HEK293 (cell line): ENCODE results near the gene CCDC150.

Experiments used
- CTCF ChIP-seq: fragments of 450-650 bp; formaldehyde crosslinking; IDR thresholded peaks from 2 replicates; pipeline ENCODE4 v1.5.1; 2016; ENCODE audit warnings: missing biosample characterization, missing genetic modification characterization
- HOXA7 ChIP-seq: sonication (generic); formaldehyde crosslinking; IDR thresholded peaks from 2 replicates; pipeline ENCODE4 v1.8.1; 2022; ENCODE audit warnings: missing genetic modification reagents, borderline replicate concordance
- KLF16 ChIP-seq: fragments of 450-650 bp; formaldehyde crosslinking; IDR thresholded peaks from 2 replicates; pipeline ENCODE4 v1.5.1; 2017; ENCODE audit warnings: missing biosample characterization, missing genetic modification characterization
- PATZ1 ChIP-seq: fragments of 450-650 bp; formaldehyde crosslinking; IDR thresholded peaks from 2 replicates; pipeline ENCODE4 v1.5.1; 2016; ENCODE audit warnings: missing biosample characterization, missing genetic modification characterization
- TCF7L2 ChIP-seq: IDR thresholded peaks from 2 replicates; pipeline ENCODE4 v1.6.1; 2011; ENCODE audit warnings: low read depth, mild to moderate bottlenecking, inconsistent platforms, low read length, moderate library complexity, borderline replicate concordance
- YY1 ChIP-seq: fragments of 450-650 bp; formaldehyde crosslinking; IDR thresholded peaks from 2 replicates; pipeline ENCODE4 v1.5.1; 2018; ENCODE audit warnings: missing biosample characterization, missing genetic modification characterization
- ZNF239 ChIP-seq: fragments of 450-650 bp; formaldehyde crosslinking; IDR thresholded peaks from 2 replicates; pipeline ENCODE4 v1.5.1; 2016; ENCODE audit warnings: missing biosample characterization, missing genetic modification characterization
- ZNF24 ChIP-seq: fragments of 450-650 bp; formaldehyde crosslinking; IDR thresholded peaks from 2 replicates; pipeline ENCODE4 v1.5.1; 2016; ENCODE audit warnings: missing biosample characterization, missing genetic modification characterization
- ZNF449 ChIP-seq: fragments of 450-650 bp; formaldehyde crosslinking; IDR thresholded peaks from 2 replicates; pipeline ENCODE4 v1.5.1; 2017; ENCODE audit warnings: missing biosample characterization, mild to moderate bottlenecking, missing genetic modification characterization, moderate library complexity
- ZNF747 ChIP-seq: fragments of 450-650 bp; formaldehyde crosslinking; IDR thresholded peaks from 2 replicates; pipeline ENCODE4 v1.5.1; 2016; ENCODE audit warnings: missing biosample characterization, missing genetic modification characterization
- ZNF76 ChIP-seq: fragments of 450-650 bp; formaldehyde crosslinking; IDR thresholded peaks from 2 replicates; pipeline ENCODE4; 2016; ENCODE audit warnings: low read depth, missing biosample characterization, missing genetic modification characterization, borderline replicate concordance
- ZNF837 ChIP-seq: fragments of 450-650 bp; formaldehyde crosslinking; IDR thresholded peaks from 2 replicates; pipeline ENCODE4 v1.5.1; 2016; ENCODE audit warnings: missing biosample characterization, missing genetic modification characterization
- ZSCAN30 ChIP-seq: fragments of 450-650 bp; IDR thresholded peaks from 2 replicates; pipeline ENCODE4 v1.5.1; 2018; ENCODE audit warnings: missing biosample characterization, mild to moderate bottlenecking, missing genetic modification characterization, moderate library complexity
- TF ChIP-seq, protein P1 (sequence below): fragments of 450-650 bp; formaldehyde crosslinking; IDR thresholded peaks from 2 replicates; pipeline ENCODE4 v1.5.1; 2016; ENCODE audit warnings: missing biosample characterization, missing genetic modification characterization

DNA sequence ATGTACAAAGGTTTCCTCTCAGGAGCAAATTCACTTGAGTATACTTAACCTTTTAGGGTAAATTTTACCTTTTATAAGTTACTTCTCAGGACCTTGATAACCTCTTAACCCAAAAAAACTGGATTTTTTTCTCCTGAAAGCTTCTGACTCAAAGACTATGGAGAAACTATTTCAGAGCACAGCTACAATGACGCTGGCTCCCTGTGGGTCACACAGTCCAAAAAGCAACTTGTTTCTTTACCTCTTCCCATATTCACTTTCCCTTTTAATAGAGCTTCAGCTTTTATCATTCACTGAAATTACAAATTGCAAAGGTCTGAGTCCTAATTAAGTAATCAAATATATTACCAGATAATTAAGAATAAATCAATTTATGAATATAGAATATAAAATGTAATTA lies 127.6 kb downstream of the CCDC150 start:
- no peak for TF ChIP-seq CTCF (tag by site-specific recombination)
- TF ChIP-seq KLF16 (tag by site-specific recombination): no peak
- no peak for TF ChIP-seq HOXA7 (CRISPR knock-in tag)
- no peak for TF ChIP-seq YY1 (tag by site-specific recombination)
- no peak for TF ChIP-seq ZNF837
- TF ChIP-seq ZSCAN30 (tag by site-specific recombination): no peak
- TF ChIP-seq TCF7L2: no peak
- no peak for TF ChIP-seq PATZ1
- TF ChIP-seq ZNF24 (tag by site-specific recombination): no peak
- no peak for TF ChIP-seq ZNF239 (tag by site-specific recombination)
- TF ChIP-seq, protein P1, sequence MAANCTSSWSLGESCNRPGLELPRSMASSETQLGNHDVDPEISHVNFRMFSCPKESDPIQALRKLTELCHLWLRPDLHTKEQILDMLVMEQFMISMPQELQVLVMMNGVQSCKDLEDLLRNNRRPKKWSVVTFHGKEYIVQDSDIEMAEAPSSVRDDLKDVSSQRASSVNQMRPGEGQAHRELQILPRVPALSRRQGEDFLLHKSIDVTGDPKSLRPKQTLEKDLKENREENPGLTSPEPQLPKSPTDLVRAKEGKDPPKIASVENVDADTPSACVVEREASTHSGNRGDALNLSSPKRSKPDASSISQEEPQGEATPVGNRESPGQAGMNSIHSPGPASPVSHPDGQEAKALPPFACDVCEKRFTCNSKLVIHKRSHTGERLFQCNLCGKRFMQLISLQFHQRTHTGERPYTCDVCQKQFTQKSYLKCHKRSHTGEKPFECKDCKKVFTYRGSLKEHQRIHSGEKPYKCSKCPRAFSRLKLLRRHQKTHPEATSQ (tag by site-specific recombination): no peak
- TF ChIP-seq ZNF747 (tag by site-specific recombination): no peak
- TF ChIP-seq ZNF76 (tag by site-specific recombination): no peak
- TF ChIP-seq ZNF449 (tag by site-specific recombination): no peak
